ENCODE data around the gene RGS6. TPM values are rescaled to one million over a fixed set of nuclear protein-coding genes. Genes with fewer than 3 reads are reported as not detected.
A peak's percentile ranks its signal among the peaks of the same experiment; 100 is the strongest.

Gene RGS6
- total and polyA plus RNA-seq, 4 donors = 0.21 to 5.4 (median 0.45) TPM

GRCh38 chr14:72562300-72562699 is 630.1 kb downstream of the RGS6 start:
- DNase-seq = no peak
- peaks cover 0 to 3% (median 0%) of the 10 kb centered on the region in 4 donors for H3K9me3 ChIP-seq (ENCODE audit: control insufficient read depth in 4 of 4, insufficient read depth in 3 of 4, low read length in 3 of 4)
- H3K27ac ChIP-seq (ENCODE audit: low read depth in 1 of 2, low read length in 1 of 2) = no peak overlapping the region
- H3K36me3 ChIP-seq (ENCODE audit: control insufficient read depth in 4 of 4, insufficient read depth in 4 of 4, low read length in 4 of 4) = no peaks in the 10 kb centered on the region
- no peak overlapping the region for H3K9ac ChIP-seq (ENCODE audit: insufficient read depth in 1 of 2, low read length in 2 of 2)
- 96% methylated on average over 20 of the region's 20 CpGs for whole genome bisulfite sequencing, 2 donors
- no peak for ATAC-seq (ENCODE audit: insufficient read depth, low FRiP score)
- TF ChIP-seq CTCF (IDR thresholded peaks at IDR 0.05; ENCODE audit: control extremely low read depth, extremely low read depth) = no peak
- H3K4me3 ChIP-seq = no peak overlapping the region
- no peaks in the 10 kb centered on the region for H3K27me3 ChIP-seq (ENCODE audit: control insufficient read depth in 3 of 3, insufficient read depth in 3 of 3, low read length in 2 of 3)
- H3K4me1 ChIP-seq (ENCODE audit: control insufficient read depth in 5 of 5, insufficient read depth in 5 of 5, low read length in 5 of 5) = peaks cover 0 to 11% (median 0%) of the 10 kb centered on the region in 5 donors

- Histone ChIP-seq H3K27ac (ENCODE audit: low read depth in 1 of 2, low read length in 1 of 2) (no peak overlapping the region), H3K9ac (ENCODE audit: insufficient read depth in 1 of 2, low read length in 2 of 2) (no peak overlapping the region), H3K9me3 (ENCODE audit: control insufficient read depth in 4 of 4, insufficient read depth in 3 of 4, low read length in 3 of 4) (peaks cover 0 to 3% (median 0%) of the 10 kb centered on the region in 4 donors), H3K36me3 (ENCODE audit: control insufficient read depth in 4 of 4, insufficient read depth in 4 of 4, low read length in 4 of 4) (no peaks in the 10 kb centered on the region), H3K4me1 (ENCODE audit: control insufficient read depth in 5 of 5, insufficient read depth in 5 of 5, low read length in 5 of 5) (peaks cover 0 to 11% (median 0%) of the 10 kb centered on the region in 5 donors), H3K27me3 (ENCODE audit: control insufficient read depth in 3 of 3, insufficient read depth in 3 of 3, low read length in 2 of 3) (no peaks in the 10 kb centered on the region), H3K4me3 (no peak overlapping the region)
- no peak for DNase-seq
- TF ChIP-seq CTCF (IDR thresholded peaks at IDR 0.05; ENCODE audit: control extremely low read depth, extremely low read depth) = no peak
- ATAC-seq (ENCODE audit: insufficient read depth, low FRiP score) = no peak
- 88 to 97% methylated on average over 7 of the region's 7 CpGs for WGBS, 2 donors
These were observed 631.4 kb downstream of the RGS6 start for GRCh38 chr14:72563676-72564075.

GRCh38 chr14:72565149-72565559 is 632.9 kb downstream of the RGS6 start:
- no peaks in the 10 kb centered on the region for H3K36me3 ChIP-seq (ENCODE audit: control insufficient read depth in 4 of 4, insufficient read depth in 4 of 4, low read length in 4 of 4)

More at GRCh38 chr14:72565149-72565559, 632.9 kb downstream of the RGS6 start:
- no peaks in the 10 kb centered on the region for H3K27me3 ChIP-seq (ENCODE audit: control insufficient read depth in 3 of 3, insufficient read depth in 3 of 3, low read length in 2 of 3)
- DNase-seq (no peak), ATAC-seq (ENCODE audit: insufficient read depth, low FRiP score) (no peak)
- WGBS, 2 donors = 83 to 84% methylated on average over 5 of the region's 5 CpGs
- no peak overlapping the region for H3K9ac ChIP-seq (ENCODE audit: insufficient read depth in 1 of 2, low read length in 2 of 2)
- H3K9me3 ChIP-seq (ENCODE audit: control insufficient read depth in 4 of 4, insufficient read depth in 3 of 4, low read length in 3 of 4) = no peaks in the 10 kb centered on the region
- H3K4me3 ChIP-seq = no peak overlapping the region
- H3K4me1 ChIP-seq (ENCODE audit: control insufficient read depth in 5 of 5, insufficient read depth in 5 of 5, low read length in 5 of 5) = peaks cover 0 to 7% (median 0%) of the 10 kb centered on the region in 5 donors
- no peak for TF ChIP-seq CTCF (IDR thresholded peaks at IDR 0.05; ENCODE audit: control extremely low read depth, extremely low read depth)
- peak overlapping the region in 1 of 2 donors; percentile 35 for H3K27ac ChIP-seq (ENCODE audit: low read depth in 1 of 2, low read length in 1 of 2)

Data from lung (tissue), 12 donors.